Liver (tissue), 9 donors: ENCODE results near the gene PSMA5. TPM values are rescaled to one million over a fixed set of nuclear protein-coding genes. Genes with fewer than 3 reads are reported as not detected.

Experiments used
- DNase-seq: peaks from one replicate; pipeline ENCODE4 v3.0.0-alpha.2; 2017; ENCODE audit warnings: low spot score
- H3K27ac ChIP-seq, 2 donors: one replicate each; pipeline ENCODE4 v1.7.0; 2013; ENCODE audit warnings: inconsistent platforms in 2 of 2, low read length in 2 of 2, control low read depth in 1 of 2, low read depth in 1 of 2, mild to moderate bottlenecking in 1 of 2
- H3K27me3 ChIP-seq, 4 donors: one replicate each; pipeline versions ENCODE4 v1.6.1 to v1.7.0; 2013; ENCODE audit warnings: low read length in 3 of 4, inconsistent platforms in 1 of 4, mild to moderate bottlenecking in 1 of 4, moderate library complexity in 1 of 4; ENCODE audit not compliant: control insufficient read depth in 4 of 4, insufficient read depth in 4 of 4
- H3K36me3 ChIP-seq, 4 donors: one replicate each; pipeline versions ENCODE4 v1.6.1 to v1.7.0; 2013; ENCODE audit warnings: low read length in 3 of 4, mild to moderate bottlenecking in 3 of 4, low read depth in 1 of 4, moderate library complexity in 1 of 4; ENCODE audit not compliant: control insufficient read depth in 4 of 4, insufficient read depth in 3 of 4
- H3K4me1 ChIP-seq, 4 donors: one replicate each; pipeline versions ENCODE4 v1.6.1 to v1.7.0; 2013; ENCODE audit warnings: low read length in 3 of 4, mild to moderate bottlenecking in 3 of 4, moderate library complexity in 1 of 4; ENCODE audit not compliant: control insufficient read depth in 4 of 4, insufficient read depth in 4 of 4
- H3K4me3 ChIP-seq, 3 donors: one replicate each; pipeline versions ENCODE4 v1.6.1 to v1.7.0; 2013; ENCODE audit warnings: low read length in 3 of 3, control low read depth in 1 of 3, low read depth in 1 of 3, mild to moderate bottlenecking in 1 of 3
- H3K9ac ChIP-seq, 2 donors: one replicate each; pipeline ENCODE4 v1.7.0; 2013; ENCODE audit warnings: low read length in 2 of 2, mild to moderate bottlenecking in 2 of 2, moderate library complexity in 2 of 2, control low read depth in 1 of 2, low read depth in 1 of 2
- H3K9me3 ChIP-seq, 4 donors: one replicate each; pipeline versions ENCODE4 v1.6.1 to v1.7.0; 2013; ENCODE audit warnings: low read length in 3 of 4; ENCODE audit not compliant: control insufficient read depth in 4 of 4
- ATF3 ChIP-seq: IDR thresholded peaks from 2 replicates; pipeline ENCODE4 v1.6.1; 2016; ENCODE audit warnings: antibody characterized with exemption
- CTCF ChIP-seq: fragments of 150-350 bp; IDR thresholded peaks from 2 replicates; pipeline ENCODE4 v1.5.1; 2017; ENCODE audit warnings: improper control_type of control experiment, low read depth, low read length; ENCODE audit not compliant: missing input control
- EGR1 ChIP-seq, 2 donors: IDR thresholded peaks; 2 replicates each; pipeline ENCODE4 v1.6.1; 2016 to 2018; ENCODE audit warnings: antibody characterized with exemption in 2 of 2, low read depth in 2 of 2
- FOXA1 ChIP-seq: IDR thresholded peaks from 2 replicates; pipeline ENCODE4 v1.6.1; 2016; ENCODE audit warnings: antibody characterized with exemption
- FOXA2 ChIP-seq: IDR thresholded peaks from 2 replicates; pipeline ENCODE4 v1.6.1; 2016; ENCODE audit warnings: antibody characterized with exemption
- GABPA ChIP-seq, 2 donors: IDR thresholded peaks in 1 of 2; conservative IDR thresholded peaks in 1 of 2; 2 replicates each; pipeline ENCODE4 v1.6.1; 2016; ENCODE audit warnings: antibody characterized with exemption in 2 of 2, mild to moderate bottlenecking in 1 of 2, moderate library complexity in 1 of 2
- HNF4A ChIP-seq, 2 donors: conservative IDR thresholded peaks; 2 replicates each; pipeline ENCODE4 v1.6.1; 2016; ENCODE audit warnings: antibody characterized with exemption in 2 of 2, mild to moderate bottlenecking in 2 of 2
- HNF4G ChIP-seq: IDR thresholded peaks from 2 replicates; pipeline ENCODE4 v1.6.1; 2016; ENCODE audit warnings: antibody characterized with exemption
- JUND ChIP-seq, 2 donors: IDR thresholded peaks; 2 replicates each; pipeline ENCODE4 v1.6.1; 2016; ENCODE audit warnings: antibody characterized with exemption in 2 of 2
- NR2F2 ChIP-seq: IDR thresholded peaks from 2 replicates; pipeline ENCODE4 v1.6.1; 2016; ENCODE audit warnings: antibody characterized with exemption
- RAD21 ChIP-seq, 2 donors: IDR thresholded peaks; 2 replicates each; pipeline ENCODE4 v1.6.1; 2016; ENCODE audit warnings: antibody characterized with exemption in 2 of 2, mild to moderate bottlenecking in 2 of 2
- RXRA ChIP-seq, 2 donors: IDR thresholded peaks; 2 replicates each; pipeline ENCODE4 v1.6.1; 2017 to 2018; ENCODE audit warnings: antibody characterized with exemption in 2 of 2, mild to moderate bottlenecking in 1 of 2
- SP1 ChIP-seq: IDR thresholded peaks from 2 replicates; pipeline ENCODE4 v1.6.1; 2018; ENCODE audit warnings: antibody characterized with exemption, mild to moderate bottlenecking
- TAF1 ChIP-seq: conservative IDR thresholded peaks from 2 replicates; pipeline ENCODE4 v1.6.1; 2016; ENCODE audit warnings: antibody characterized with exemption, mild to moderate bottlenecking
- YY1 ChIP-seq: IDR thresholded peaks from 2 replicates; pipeline ENCODE4 v1.6.1; 2016; ENCODE audit warnings: antibody characterized with exemption, mild to moderate bottlenecking
- ZBTB33 ChIP-seq: IDR thresholded peaks from 2 replicates; pipeline ENCODE4 v1.6.1; 2016; ENCODE audit warnings: antibody characterized with exemption
- whole genome bisulfite sequencing: extraction: QIAGEN DNeasy Blood & Tissue Kit; methylation state at CpG from one replicate; pipeline ENCODE4 v1.1.7; 2013; 5-methylcytosine and 5-hydroxymethylcytosine counted together
- polyA plus RNA-seq, 2 donors: library from polyadenylated mRNA; stranded (reverse) in 1 of 2; unstranded in 1 of 2; fragments of 200-250 nt in 1 of 2; fragments of >200 nt in 1 of 2; fragmentation: Nextera tagmentation in 1 of 2; extraction: Ambion mirVana in 1 of 2; gene quantifications; one replicate each; pipeline versions ENCODE4 v1.2.1 to v1.2.3, GENCODE V29; 2013 to 2015
- total RNA-seq, 2 donors: library from RNA; depleted of rRNA; stranded (reverse); fragments of >200 nt; gene quantifications; one replicate each; pipeline ENCODE4 v1.2.3, GENCODE V29; 2014
- TF ChIP-seq, protein P1 (sequence below): IDR thresholded peaks from 2 replicates; pipeline ENCODE4 v1.6.1; 2016; ENCODE audit warnings: antibody characterized with exemption
- TF ChIP-seq, protein P2 (sequence below): IDR thresholded peaks from 2 replicates; pipeline ENCODE4 v1.6.1; 2016; ENCODE audit warnings: antibody characterized with exemption, mild to moderate bottlenecking
- donor health status: healthy.
- donor health status: healthy.
- donor health status: healthy.
- donor health status: healthy.
- donor health status: healthy.

The PSMA5 gene
- total and polyA plus RNA-seq, 4 donors = 26.3 to 88.6 (median 67.9) TPM

GRCh38 chr1:109365642-109366204 lies 60.5 kb downstream of the PSMA5 start:
- DNase-seq = peak; percentile 45
- TF ChIP-seq NR2F2 (no peak), HNF4G (no peak), GABPA (IDR thresholded peaks at IDR 0.05 in 1 of 2, conservative IDR thresholded peaks at IDR 0.05 in 1 of 2) (no peak), YY1 (no peak), HNF4A (conservative IDR thresholded peaks at IDR 0.05) (peak; percentile 35 to 56), FOXA1 (no peak), ZBTB33 (no peak), FOXA2 (no peak), RXRA (IDR thresholded peaks at IDR 0.05) (peak; percentile 36 to 59), SP1 (no peak), RAD21 (IDR thresholded peaks at IDR 0.05) (peak in 1 of 2 donors; percentile 23), ATF3 (no peak), CTCF (no peak), EGR1 (IDR thresholded peaks at IDR 0.05; ENCODE audit: low read depth in 2 of 2) (no peak), TAF1 (no peak), JUND (IDR thresholded peaks at IDR 0.05) (no peak)
- TF ChIP-seq, protein P1, sequence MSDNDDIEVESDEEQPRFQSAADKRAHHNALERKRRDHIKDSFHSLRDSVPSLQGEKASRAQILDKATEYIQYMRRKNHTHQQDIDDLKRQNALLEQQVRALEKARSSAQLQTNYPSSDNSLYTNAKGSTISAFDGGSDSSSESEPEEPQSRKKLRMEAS = no peak
- TF ChIP-seq, protein P2, sequence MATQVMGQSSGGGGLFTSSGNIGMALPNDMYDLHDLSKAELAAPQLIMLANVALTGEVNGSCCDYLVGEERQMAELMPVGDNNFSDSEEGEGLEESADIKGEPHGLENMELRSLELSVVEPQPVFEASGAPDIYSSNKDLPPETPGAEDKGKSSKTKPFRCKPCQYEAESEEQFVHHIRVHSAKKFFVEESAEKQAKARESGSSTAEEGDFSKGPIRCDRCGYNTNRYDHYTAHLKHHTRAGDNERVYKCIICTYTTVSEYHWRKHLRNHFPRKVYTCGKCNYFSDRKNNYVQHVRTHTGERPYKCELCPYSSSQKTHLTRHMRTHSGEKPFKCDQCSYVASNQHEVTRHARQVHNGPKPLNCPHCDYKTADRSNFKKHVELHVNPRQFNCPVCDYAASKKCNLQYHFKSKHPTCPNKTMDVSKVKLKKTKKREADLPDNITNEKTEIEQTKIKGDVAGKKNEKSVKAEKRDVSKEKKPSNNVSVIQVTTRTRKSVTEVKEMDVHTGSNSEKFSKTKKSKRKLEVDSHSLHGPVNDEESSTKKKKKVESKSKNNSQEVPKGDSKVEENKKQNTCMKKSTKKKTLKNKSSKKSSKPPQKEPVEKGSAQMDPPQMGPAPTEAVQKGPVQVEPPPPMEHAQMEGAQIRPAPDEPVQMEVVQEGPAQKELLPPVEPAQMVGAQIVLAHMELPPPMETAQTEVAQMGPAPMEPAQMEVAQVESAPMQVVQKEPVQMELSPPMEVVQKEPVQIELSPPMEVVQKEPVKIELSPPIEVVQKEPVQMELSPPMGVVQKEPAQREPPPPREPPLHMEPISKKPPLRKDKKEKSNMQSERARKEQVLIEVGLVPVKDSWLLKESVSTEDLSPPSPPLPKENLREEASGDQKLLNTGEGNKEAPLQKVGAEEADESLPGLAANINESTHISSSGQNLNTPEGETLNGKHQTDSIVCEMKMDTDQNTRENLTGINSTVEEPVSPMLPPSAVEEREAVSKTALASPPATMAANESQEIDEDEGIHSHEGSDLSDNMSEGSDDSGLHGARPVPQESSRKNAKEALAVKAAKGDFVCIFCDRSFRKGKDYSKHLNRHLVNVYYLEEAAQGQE = no peak
- no peak overlapping the region for H3K9ac ChIP-seq

More at GRCh38 chr1:109365642-109366204, 60.5 kb downstream of the PSMA5 start:
- Histone ChIP-seq H3K9me3 (no peaks in the 10 kb centered on the region), H3K27me3 (no peaks in the 10 kb centered on the region), H3K4me3 (no peak overlapping the region), H3K4me1 (peaks cover 0 to 3% (median 1%) of the 10 kb centered on the region in 4 donors), H3K36me3 (no peaks in the 10 kb centered on the region), H3K27ac (no peak overlapping the region)
- 64% methylated on average over 2 of the region's 2 CpGs for WGBS
